ENCODE measurements around the gene UPK3BL2.
"Not testable (repeated sequence)": the region's sequence is repeated elsewhere in the genome, so short reads cannot be mapped to it uniquely, and the experiment has no call there.

- not testable (repeated sequence) for TF ChIP-seq CTCF, POLR2A (IDR thresholded peaks at IDR 0.05)
Observed at GRCh38 chr7:102583495-102583894, 40.0 kb upstream of the UPK3BL2 start.
